SIG-M5 (cell line): Measurements from ENCODE around the gene THAP8.
"Not testable (repeated sequence)": the region's sequence is repeated elsewhere in the genome, so short reads cannot be mapped to it uniquely, and the experiment has no call there.

ENCODE experiments used
- DNase-seq: peaks from one replicate; lab custom pipeline; 2025; lab: John Stamatoyannopoulos, UW

Gene THAP8

GRCh38 chr19:36068810-36069499 lies 14.9 kb upstream of the THAP8 start:
- not testable (repeated sequence) for DNase-seq

GRCh38 chr19:36067681-36068080 lies 13.6 kb upstream of the THAP8 start:
- DNase-seq = no peak

GRCh38 chr19:36064826-36065225 lies 10.7 kb upstream of the THAP8 start:
- no peak for DNase-seq

GRCh38 chr19:36061367-36061766 lies 7.3 kb upstream of the THAP8 start:
- no peak for DNase-seq

- no peak for DNase-seq
These were observed 6.3 kb upstream of the THAP8 start for GRCh38 chr19:36060430-36060829.

- DNase-seq = no peak
These were observed 5.3 kb upstream of the THAP8 start for GRCh38 chr19:36059180-36059910.

- DNase-seq = no peak
These were observed 4.5 kb upstream of the THAP8 start for GRCh38 chr19:36058481-36059179.

GRCh38 chr19:36054733-36055686 lies 925 bp upstream of the THAP8 start, which contains the start of gene WDR62:
WDR62 (plus strand) TSS chr19:36054897; CDS start chr19:36054972, 75 bp downstream.
- DNase-seq = peak; percentile 43

- no peak for DNase-seq
These were observed 2.4 kb downstream of the THAP8 start for GRCh38 chr19:36051637-36052036.

- DNase-seq = no peak
These were observed 2.8 kb downstream of the THAP8 start for GRCh38 chr19:36051236-36051635.

GRCh38 chr19:36049080-36049698 lies 4.9 kb downstream of the THAP8 start:
- no peak for DNase-seq

GRCh38 chr19:36047835-36048234 lies 6.2 kb downstream of the THAP8 start:
- no peak for DNase-seq

- no peak for DNase-seq
These were observed 7.5 kb downstream of the THAP8 start for GRCh38 chr19:36046443-36047050.

- no peak for DNase-seq
These were observed 10.1 kb downstream of the THAP8 start for GRCh38 chr19:36043952-36044351.

- DNase-seq = no peak
These were observed 12.3 kb downstream of the THAP8 start for GRCh38 chr19:36041831-36042230.

GRCh38 chr19:36041092-36041491 lies 13.0 kb downstream of the THAP8 start:
- DNase-seq = not testable (repeated sequence)

- no peak for DNase-seq
These were observed 13.6 kb downstream of the THAP8 start for GRCh38 chr19:36040495-36040894.

- no peak for DNase-seq
These were observed 21.6 kb downstream of the THAP8 start, which contains the start of gene CLIP3 for GRCh38 chr19:36032251-36033104. CLIP3 (minus strand) TSS chr19:36032873; CDS start chr19:36032357, 516 bp downstream.

GRCh38 chr19:36031308-36031707 lies 22.8 kb downstream of the THAP8 start:
- DNase-seq = no peak
